Right lobe of liver (tissue), 4 donors: ENCODE results near the gene TBC1D2.

Experiments used
- CTCF ChIP-seq, 4 donors: fragments of 200-600 bp in 3 of 4; fragments of 450-650 bp in 1 of 4; IDR thresholded peaks; one replicate each; pipeline versions ENCODE4 v1.5.1 to v1.8.0; 2016 to 2022; ENCODE audit warnings: antibody characterized with exemption in 4 of 4, mild to moderate bottlenecking in 2 of 4
- POLR2A ChIP-seq: fragments of 450-650 bp; IDR thresholded peaks from one replicate; pipeline ENCODE4 v1.6.1; 2017; ENCODE audit warnings: antibody characterized with exemption, mild to moderate bottlenecking
- donor health status: DM: no; HTN: no; CAD: no.
- donor health status: DM: no; HTN: no; CAD: no.
- donor health status: DM: no; HTN: yes; CAD: no.

GRCh38 chr9:98290411-98290810 lies 35.0 kb upstream of the TBC1D2 start:
- TF ChIP-seq CTCF (IDR thresholded peaks at IDR 0.05) (no peak), POLR2A (no peak)
